Measurements from ENCODE around the gene NEDD4L. TPM values are rescaled to one million over a fixed set of nuclear protein-coding genes. Genes with fewer than 3 reads are reported as not detected.
A peak's percentile ranks its signal among the peaks of the same experiment; 100 is the strongest.

NEDD4L gene
- total RNA-seq, 1 donor from 2014 or later, result 135 TPM

- no peaks in the 10 kb centered on the region for H3K27me3 Mint-ChIP-seq (ENCODE audit: low read depth)
- DNase-seq (ENCODE audit: low spot score in 2 of 2, unreplicated experiment in 2 of 2), result no peak
- peaks cover 4% of the 10 kb centered on the region for H3K4me1 Mint-ChIP-seq
- H3K4me3 Mint-ChIP-seq, result no peak overlapping the region
- peaks cover 57% of the 10 kb centered on the region for H3K36me3 Mint-ChIP-seq
- no peaks in the 10 kb centered on the region for H3K9me3 Mint-ChIP-seq
- TF ChIP-seq CTCF (IDR thresholded peaks at IDR 0.05; ENCODE audit: unreplicated experiment), result no peak
- H3K27ac Mint-ChIP-seq, result no peak overlapping the region
These were observed 311.2 kb downstream of the NEDD4L start for GRCh38 chr18:58355243-58355642.

GRCh38 chr18:58359218-58359617, 315.2 kb downstream of the NEDD4L start:
- no peak for DNase-seq (ENCODE audit: low spot score in 2 of 2, unreplicated experiment in 2 of 2)
- Mint-ChIP-seq H3K4me3 (no peak overlapping the region), H3K27ac (no peak overlapping the region), H3K4me1 (peaks cover 11% of the 10 kb centered on the region), H3K9me3 (no peaks in the 10 kb centered on the region), H3K36me3 (peaks cover 50% of the 10 kb centered on the region), H3K27me3 (ENCODE audit: low read depth) (no peaks in the 10 kb centered on the region)
- TF ChIP-seq CTCF (IDR thresholded peaks at IDR 0.05; ENCODE audit: unreplicated experiment), result no peak

- DNase-seq (ENCODE audit: low spot score in 2 of 2, unreplicated experiment in 2 of 2), result no peak
- Mint-ChIP-seq H3K4me3 (no peak overlapping the region), H3K36me3 (peaks cover 48% of the 10 kb centered on the region), H3K27ac (no peak overlapping the region), H3K4me1 (peaks cover 11% of the 10 kb centered on the region), H3K9me3 (no peaks in the 10 kb centered on the region), H3K27me3 (ENCODE audit: low read depth) (no peaks in the 10 kb centered on the region)
- TF ChIP-seq CTCF (IDR thresholded peaks at IDR 0.05; ENCODE audit: unreplicated experiment), result no peak
These were observed 315.6 kb downstream of the NEDD4L start for GRCh38 chr18:58359620-58360019.

GRCh38 chr18:58360324-58360723, 316.3 kb downstream of the NEDD4L start:
- Mint-ChIP-seq H3K9me3 (no peaks in the 10 kb centered on the region), H3K27me3 (ENCODE audit: low read depth) (no peaks in the 10 kb centered on the region), H3K4me1 (peaks cover 11% of the 10 kb centered on the region), H3K27ac (no peak overlapping the region), H3K4me3 (no peak overlapping the region), H3K36me3 (peaks cover 47% of the 10 kb centered on the region)
- no peak for DNase-seq (ENCODE audit: low spot score in 2 of 2, unreplicated experiment in 2 of 2)
- no peak for TF ChIP-seq CTCF (IDR thresholded peaks at IDR 0.05; ENCODE audit: unreplicated experiment)

- Mint-ChIP-seq H3K9me3 (no peaks in the 10 kb centered on the region), H3K27ac (no peak overlapping the region), H3K36me3 (peaks cover 54% of the 10 kb centered on the region), H3K4me3 (no peak overlapping the region), H3K27me3 (ENCODE audit: low read depth) (no peaks in the 10 kb centered on the region), H3K4me1 (peaks cover 11% of the 10 kb centered on the region)
- no peak for TF ChIP-seq CTCF (IDR thresholded peaks at IDR 0.05; ENCODE audit: unreplicated experiment)
- no peak for DNase-seq (ENCODE audit: low spot score in 2 of 2, unreplicated experiment in 2 of 2)
These were observed 317.2 kb downstream of the NEDD4L start for GRCh38 chr18:58361212-58361611.

GRCh38 chr18:58362027-58362575, 318.1 kb downstream of the NEDD4L start:
- no peak for DNase-seq (ENCODE audit: low spot score in 2 of 2, unreplicated experiment in 2 of 2)
- H3K4me3 Mint-ChIP-seq, result no peak overlapping the region
- peaks cover 52% of the 10 kb centered on the region for H3K36me3 Mint-ChIP-seq
- H3K4me1 Mint-ChIP-seq, result peaks cover 11% of the 10 kb centered on the region
- no peaks in the 10 kb centered on the region for H3K27me3 Mint-ChIP-seq (ENCODE audit: low read depth)
- H3K9me3 Mint-ChIP-seq, result no peaks in the 10 kb centered on the region
- no peak for TF ChIP-seq CTCF (IDR thresholded peaks at IDR 0.05; ENCODE audit: unreplicated experiment)
- peak overlapping the region; percentile 44 for H3K27ac Mint-ChIP-seq
